ENCODE measurements around the gene TK2. TPM values are rescaled to one million over a fixed set of nuclear protein-coding genes. Genes with fewer than 3 reads are reported as not detected.

Gene TK2
- total and polyA plus RNA-seq, 2 donors, result 20.3 to 23.6 TPM

GRCh38 chr16:66479661-66480264 lies 70.2 kb downstream of the TK2 start:
- no peak overlapping the region for H3K27ac ChIP-seq (ENCODE audit: low read depth)
- WGBS, result 87% methylated on average over 5 of the region's 5 CpGs
- H3K4me1 ChIP-seq (ENCODE audit: insufficient read depth), result no peaks in the 10 kb centered on the region
- no peaks in the 10 kb centered on the region for H3K36me3 ChIP-seq (ENCODE audit: insufficient read depth)
- no peak for DNase-seq (ENCODE audit: extremely low spot score)
- no peak overlapping the region for H3K4me3 ChIP-seq (ENCODE audit: low read depth, low read length)

DNA sequence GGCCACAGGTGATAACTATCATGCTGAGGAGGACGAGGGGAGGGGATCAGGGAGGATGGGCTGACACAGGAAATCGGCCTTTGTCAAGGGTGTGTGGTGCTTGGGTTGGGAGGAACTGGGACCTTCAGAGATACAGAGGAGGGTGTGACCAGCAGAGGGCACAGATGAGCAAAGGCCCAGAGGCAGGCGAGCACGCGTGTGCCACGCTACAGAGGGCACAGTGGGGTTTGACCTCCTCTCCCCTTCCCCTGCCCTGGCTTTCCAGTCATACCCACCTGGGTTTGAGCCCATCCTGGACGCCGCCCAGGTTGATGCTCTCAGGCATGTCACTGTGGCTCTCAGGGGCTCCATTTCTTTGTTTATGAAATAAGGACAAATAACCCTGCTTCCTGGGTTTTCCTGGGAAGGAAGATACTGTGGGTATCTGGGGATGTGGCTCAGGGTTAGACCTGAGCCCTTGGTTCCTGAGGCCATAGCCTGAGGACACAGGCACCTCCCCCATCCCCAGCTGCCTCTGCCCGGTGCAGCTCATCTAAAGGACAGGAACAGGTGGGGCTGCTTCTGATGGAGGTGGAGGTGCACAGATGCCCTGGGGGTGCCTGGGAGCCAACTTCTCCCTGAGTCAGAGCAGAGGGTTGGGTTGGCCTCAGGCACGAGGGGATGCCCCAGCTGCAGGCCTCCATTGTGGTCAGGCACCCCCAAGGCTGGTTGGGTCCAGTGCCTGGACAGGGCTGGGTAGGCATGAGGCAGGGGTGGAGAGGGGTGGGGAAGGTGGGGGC lies 71.0 kb downstream of the TK2 start:
- Histone ChIP-seq H3K4me3 (ENCODE audit: low read depth, low read length) (no peak overlapping the region), H3K36me3 (ENCODE audit: insufficient read depth) (no peaks in the 10 kb centered on the region), H3K4me1 (ENCODE audit: insufficient read depth) (no peaks in the 10 kb centered on the region), H3K27ac (ENCODE audit: low read depth) (no peak overlapping the region)
- 34% methylated on average over 10 of the region's 10 CpGs for WGBS
- DNase-seq (ENCODE audit: extremely low spot score), result no peak

GRCh38 chr16:66477028-66477515 lies 72.8 kb downstream of the TK2 start:
- Histone ChIP-seq H3K4me1 (ENCODE audit: insufficient read depth) (no peaks in the 10 kb centered on the region), H3K36me3 (ENCODE audit: insufficient read depth) (no peaks in the 10 kb centered on the region), H3K4me3 (ENCODE audit: low read depth, low read length) (no peak overlapping the region), H3K27ac (ENCODE audit: low read depth) (no peak overlapping the region)
- WGBS, result 52% methylated on average over 2 of the region's 2 CpGs
- no peak for DNase-seq (ENCODE audit: extremely low spot score)

GRCh38 chr16:66476328-66477027 lies 73.4 kb downstream of the TK2 start:
- 52% methylated on average over 8 of the region's 8 CpGs for WGBS
- no peaks in the 10 kb centered on the region for H3K4me1 ChIP-seq (ENCODE audit: insufficient read depth)
- no peak overlapping the region for H3K27ac ChIP-seq (ENCODE audit: low read depth)
- no peak for DNase-seq (ENCODE audit: extremely low spot score)
- no peaks in the 10 kb centered on the region for H3K36me3 ChIP-seq (ENCODE audit: insufficient read depth)
- no peak overlapping the region for H3K4me3 ChIP-seq (ENCODE audit: low read depth, low read length)

DNA sequence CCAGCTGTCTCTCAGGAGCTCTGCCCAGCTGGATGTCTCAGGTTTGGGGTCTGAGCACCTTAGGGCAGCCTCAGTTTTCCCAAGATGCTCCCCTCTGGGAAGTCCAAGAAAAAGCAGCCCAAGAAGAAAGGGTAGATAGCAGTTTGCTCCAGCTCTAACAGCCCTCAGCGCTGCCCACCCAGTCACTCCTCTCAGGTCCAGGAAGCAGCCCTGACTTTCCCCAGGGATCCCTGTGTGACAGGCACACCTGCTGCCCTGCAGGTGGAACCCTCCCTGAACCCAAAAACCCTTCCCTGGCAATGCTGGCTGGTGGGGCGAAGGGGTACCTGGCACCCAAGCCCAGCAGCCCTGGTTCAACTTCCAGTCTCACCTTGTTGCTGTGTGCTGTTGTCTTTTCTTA lies 74.7 kb downstream of the TK2 start:
- no peaks in the 10 kb centered on the region for H3K36me3 ChIP-seq (ENCODE audit: insufficient read depth)
- 84% methylated on average over 2 of the region's 2 CpGs for WGBS
- no peak overlapping the region for H3K4me3 ChIP-seq (ENCODE audit: low read depth, low read length)
- DNase-seq (ENCODE audit: extremely low spot score), result no peak
- H3K4me1 ChIP-seq (ENCODE audit: insufficient read depth), result no peaks in the 10 kb centered on the region
- no peak overlapping the region for H3K27ac ChIP-seq (ENCODE audit: low read depth)

GRCh38 chr16:66474750-66475199 lies 75.1 kb downstream of the TK2 start:
- H3K36me3 ChIP-seq (ENCODE audit: insufficient read depth), result no peaks in the 10 kb centered on the region
- H3K4me1 ChIP-seq (ENCODE audit: insufficient read depth), result no peaks in the 10 kb centered on the region
- no peak for DNase-seq (ENCODE audit: extremely low spot score)
- H3K27ac ChIP-seq (ENCODE audit: low read depth), result no peak overlapping the region
- 42% methylated on average over 4 of the region's 4 CpGs for WGBS
- no peak overlapping the region for H3K4me3 ChIP-seq (ENCODE audit: low read depth, low read length)

DNA sequence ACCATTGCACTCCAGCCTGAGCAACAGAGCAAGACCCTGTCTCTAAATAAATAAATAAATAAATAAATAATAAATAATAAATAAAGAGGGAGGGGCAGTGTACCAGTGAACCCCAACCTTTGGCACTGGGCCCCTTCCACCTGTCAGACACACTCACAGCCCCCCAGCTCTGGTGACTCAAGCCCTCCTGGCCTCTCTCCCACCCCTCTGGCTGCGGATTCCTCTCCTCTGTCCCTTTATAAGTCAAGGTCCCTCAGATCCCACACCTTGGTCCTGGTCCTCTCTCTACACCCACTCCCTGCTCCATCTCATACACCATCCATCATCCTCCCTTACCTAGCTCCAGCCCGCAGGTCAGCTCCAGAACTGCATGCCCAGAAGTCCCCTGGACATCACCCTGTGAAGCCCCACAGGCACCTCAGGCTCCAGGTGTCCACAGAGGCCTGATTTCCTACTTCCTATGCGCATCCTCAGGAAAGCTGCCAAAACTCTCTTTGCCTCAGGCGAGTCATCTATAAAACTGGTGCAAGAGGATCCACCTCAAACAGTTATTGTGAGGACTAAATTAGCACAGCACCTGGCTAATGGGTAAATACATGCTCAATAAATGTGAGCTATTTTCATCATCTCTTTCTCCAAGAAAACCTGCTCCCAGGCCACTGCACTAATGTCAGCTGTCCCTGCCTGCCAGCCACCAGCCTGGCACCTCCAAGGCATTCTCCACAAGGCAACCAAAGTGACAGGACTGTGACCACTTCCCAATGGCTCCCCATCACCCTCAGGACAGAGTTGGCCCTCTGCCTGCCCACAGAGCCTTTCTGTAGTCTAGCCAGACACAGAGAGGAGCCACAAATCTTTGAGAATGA lies 76.0 kb downstream of the TK2 start:
- Histone ChIP-seq H3K4me3 (ENCODE audit: low read depth, low read length) (no peak overlapping the region), H3K4me1 (ENCODE audit: insufficient read depth) (no peaks in the 10 kb centered on the region), H3K36me3 (ENCODE audit: insufficient read depth) (no peaks in the 10 kb centered on the region), H3K27ac (ENCODE audit: low read depth) (no peak overlapping the region)
- no peak for DNase-seq (ENCODE audit: extremely low spot score)
- 89% methylated on average over 4 of the region's 4 CpGs for WGBS

GRCh38 chr16:66473051-66473571 lies 76.8 kb downstream of the TK2 start:
- no peaks in the 10 kb centered on the region for H3K36me3 ChIP-seq (ENCODE audit: insufficient read depth)
- H3K4me3 ChIP-seq (ENCODE audit: low read depth, low read length), result no peak overlapping the region
- DNase-seq (ENCODE audit: extremely low spot score), result no peak
- H3K27ac ChIP-seq (ENCODE audit: low read depth), result no peak overlapping the region
- WGBS, result 87% methylated on average over 15 of the region's 15 CpGs
- H3K4me1 ChIP-seq (ENCODE audit: insufficient read depth), result no peaks in the 10 kb centered on the region

DNA sequence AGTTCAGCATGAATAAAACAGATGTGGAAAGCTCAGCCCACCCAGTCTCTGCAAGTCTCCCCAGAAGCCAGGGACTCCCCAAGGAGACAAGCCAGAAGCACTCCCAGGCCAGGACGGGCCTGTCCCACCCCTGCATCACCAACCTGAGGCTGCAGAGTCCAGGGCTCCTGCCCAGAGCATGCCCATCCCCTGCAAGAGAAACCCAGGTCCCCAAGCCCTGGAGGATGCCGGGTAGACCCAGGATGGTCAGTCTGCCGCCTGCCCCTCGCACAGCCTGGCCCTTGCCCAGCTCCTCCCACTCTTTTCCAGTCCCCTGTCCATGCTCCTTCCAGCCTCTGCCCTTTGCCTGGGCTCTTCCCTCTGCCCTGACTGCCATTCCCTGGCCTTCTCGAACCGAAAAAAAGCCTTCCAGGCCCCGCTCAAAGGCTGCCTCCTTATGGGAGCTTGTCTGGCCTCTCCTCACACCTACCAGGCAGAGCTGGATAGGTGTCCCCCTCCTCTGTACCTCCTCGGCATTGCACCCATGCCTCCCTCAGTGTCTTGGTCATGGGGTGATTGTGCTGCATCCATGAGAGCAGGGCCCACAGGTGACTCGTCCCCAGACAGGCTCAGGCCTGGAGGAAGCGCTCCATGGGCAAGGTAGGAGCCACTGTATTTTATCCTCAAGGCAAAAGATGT lies 78.1 kb downstream of the TK2 start:
- no peak overlapping the region for H3K4me3 ChIP-seq (ENCODE audit: low read depth, low read length)

GRCh38 chr16:66471264-66471663 lies 78.7 kb downstream of the TK2 start:
- Histone ChIP-seq H3K27ac (ENCODE audit: low read depth) (no peak overlapping the region), H3K4me3 (ENCODE audit: low read depth, low read length) (no peak overlapping the region), H3K36me3 (ENCODE audit: insufficient read depth) (no peaks in the 10 kb centered on the region), H3K4me1 (ENCODE audit: insufficient read depth) (no peaks in the 10 kb centered on the region)
- WGBS, result 93% methylated on average over 10 of the region's 10 CpGs
- no peak for DNase-seq (ENCODE audit: extremely low spot score)

More for the DNA sequence above, 78.1 kb downstream of the TK2 start:
- WGBS, result 91% methylated on average over 10 of the region's 10 CpGs
- Histone ChIP-seq H3K36me3 (ENCODE audit: insufficient read depth) (no peaks in the 10 kb centered on the region), H3K27ac (ENCODE audit: low read depth) (no peak overlapping the region), H3K4me1 (ENCODE audit: insufficient read depth) (no peaks in the 10 kb centered on the region)
- no peak for DNase-seq (ENCODE audit: extremely low spot score)

DNA sequence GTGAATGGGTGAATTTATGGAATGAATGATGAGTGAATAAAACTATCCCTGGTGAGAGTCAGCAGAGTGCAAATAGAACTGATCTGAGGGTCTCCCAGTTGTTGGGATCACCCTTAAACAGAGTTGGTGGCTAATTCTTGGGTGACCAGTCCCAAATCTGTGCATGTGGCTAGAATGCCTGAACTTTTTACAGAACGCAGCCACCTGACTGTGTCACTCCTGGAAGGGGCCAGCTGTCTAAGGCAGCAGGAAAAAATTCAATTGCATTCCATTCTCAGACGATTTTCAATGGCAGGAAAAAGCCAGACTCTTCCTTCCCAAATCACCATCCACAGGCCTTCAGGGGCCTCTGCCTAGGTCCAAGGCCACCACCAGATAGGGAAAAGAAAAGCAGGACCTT lies 79.4 kb downstream of the TK2 start:
- H3K27ac ChIP-seq (ENCODE audit: low read depth), result no peak overlapping the region
- DNase-seq (ENCODE audit: extremely low spot score), result no peak
- H3K4me1 ChIP-seq (ENCODE audit: insufficient read depth), result no peaks in the 10 kb centered on the region
- 48% methylated on average over 2 of the region's 2 CpGs for WGBS
- no peak overlapping the region for H3K4me3 ChIP-seq (ENCODE audit: low read depth, low read length)
- H3K36me3 ChIP-seq (ENCODE audit: insufficient read depth), result no peaks in the 10 kb centered on the region

DNA sequence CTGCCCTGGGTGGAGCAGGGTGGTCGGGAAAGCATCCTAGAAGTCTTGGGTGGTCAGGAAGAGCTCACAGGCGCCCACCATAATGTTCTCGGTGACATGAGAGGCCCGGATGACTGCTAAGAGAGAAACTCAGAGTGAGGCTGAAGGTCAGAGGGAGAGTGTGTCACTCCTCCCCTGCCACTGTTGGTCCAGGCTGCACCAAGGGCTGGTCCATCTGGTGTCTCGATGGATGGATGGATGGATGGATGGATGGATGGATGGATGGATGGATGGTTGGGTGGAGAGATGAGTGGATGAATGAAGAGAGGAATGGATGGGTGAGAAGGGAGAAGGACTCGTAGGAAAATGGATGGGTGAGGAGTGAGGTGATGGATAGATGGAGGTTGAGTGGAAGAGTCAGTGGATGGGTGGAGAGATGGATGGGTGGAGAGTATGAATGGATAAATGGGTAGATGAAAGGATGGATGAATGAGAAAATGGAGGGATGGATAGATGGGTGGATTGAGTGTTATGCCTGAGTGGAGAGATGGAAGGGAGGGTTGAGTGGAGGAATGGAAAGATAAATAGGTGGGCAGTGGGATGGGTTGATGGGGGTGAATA lies 79.9 kb downstream of the TK2 start:
- no peaks in the 10 kb centered on the region for H3K36me3 ChIP-seq (ENCODE audit: insufficient read depth)
- H3K4me3 ChIP-seq (ENCODE audit: low read depth, low read length), result no peak overlapping the region
- DNase-seq (ENCODE audit: extremely low spot score), result no peak
- no peak overlapping the region for H3K27ac ChIP-seq (ENCODE audit: low read depth)
- H3K4me1 ChIP-seq (ENCODE audit: insufficient read depth), result no peaks in the 10 kb centered on the region
- WGBS, result 90% methylated on average over 6 of the region's 6 CpGs
